SHP77 (cell line): Measurements from ENCODE around the gene BCDIN3D.
"Not testable (repeated sequence)": the region's sequence is repeated elsewhere in the genome, so short reads cannot be mapped to it uniquely, and the experiment has no call there.

Source experiments
- DNase-seq, 2 experiments: peaks; one replicate each; lab custom pipeline; 2025; lab: John Stamatoyannopoulos, UW

BCDIN3D gene

DNA sequence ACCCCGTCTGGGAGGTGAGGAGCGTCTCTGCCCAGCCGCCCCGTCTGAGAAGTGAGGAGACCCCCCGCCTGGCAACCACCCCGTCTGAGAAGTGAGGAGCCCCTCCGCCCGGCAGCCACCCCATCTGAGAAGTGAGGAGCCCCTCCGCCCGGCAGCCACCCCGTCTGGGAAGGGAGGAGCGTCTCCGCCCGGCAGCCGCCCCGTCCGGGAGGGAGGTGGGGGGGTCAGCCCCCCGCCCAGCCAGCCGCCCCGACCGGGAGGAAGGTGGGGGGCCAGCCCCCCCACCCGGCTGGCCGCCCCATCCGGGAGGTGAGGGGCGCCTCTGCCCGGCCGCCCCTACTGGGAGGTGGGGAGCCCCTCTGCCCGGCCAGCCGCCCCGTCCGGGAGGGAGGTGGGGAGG lies 18.0 kb upstream of the BCDIN3D start:
- DNase-seq = not testable (repeated sequence)

DNA sequence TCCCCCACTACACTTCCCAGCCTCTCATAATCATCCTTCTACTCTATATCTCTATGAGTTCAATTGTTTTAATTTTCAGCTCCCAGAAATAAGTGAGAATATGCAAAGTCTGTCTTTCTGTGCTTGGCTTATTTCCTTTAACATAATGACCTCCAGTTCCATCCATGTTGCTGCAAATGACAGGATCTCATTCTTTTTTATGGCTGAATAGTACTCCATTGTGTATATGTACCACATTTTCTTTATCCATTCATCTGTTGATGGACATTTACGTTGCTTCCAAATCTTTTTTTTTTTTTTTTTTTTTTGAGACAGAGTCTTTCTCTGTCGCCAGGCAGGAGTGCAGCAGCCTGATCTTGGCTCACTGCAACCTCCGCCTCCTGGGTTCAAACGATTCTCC lies 13.0 kb upstream of the BCDIN3D start:
- not testable (repeated sequence) for DNase-seq

DNA sequence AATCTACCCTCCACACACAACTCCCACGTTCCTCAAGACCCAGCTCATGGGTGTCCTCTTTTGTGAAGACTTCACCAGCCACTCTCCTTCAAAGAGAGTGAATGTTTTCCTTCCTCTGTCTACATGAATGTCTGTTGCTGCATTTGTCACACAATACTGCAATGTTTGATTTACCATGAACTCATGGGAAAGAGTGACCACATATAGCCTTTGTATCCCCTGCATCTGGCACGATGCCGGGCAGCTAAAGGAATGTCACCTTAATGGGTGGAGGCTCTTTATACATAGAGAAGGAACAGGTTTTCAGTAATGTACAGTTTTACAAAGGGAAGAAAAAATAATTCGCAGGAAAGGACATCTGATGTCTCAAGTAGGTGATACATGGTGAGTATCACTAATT lies 12.1 kb upstream of the BCDIN3D start:
- DNase-seq = no peak

DNA sequence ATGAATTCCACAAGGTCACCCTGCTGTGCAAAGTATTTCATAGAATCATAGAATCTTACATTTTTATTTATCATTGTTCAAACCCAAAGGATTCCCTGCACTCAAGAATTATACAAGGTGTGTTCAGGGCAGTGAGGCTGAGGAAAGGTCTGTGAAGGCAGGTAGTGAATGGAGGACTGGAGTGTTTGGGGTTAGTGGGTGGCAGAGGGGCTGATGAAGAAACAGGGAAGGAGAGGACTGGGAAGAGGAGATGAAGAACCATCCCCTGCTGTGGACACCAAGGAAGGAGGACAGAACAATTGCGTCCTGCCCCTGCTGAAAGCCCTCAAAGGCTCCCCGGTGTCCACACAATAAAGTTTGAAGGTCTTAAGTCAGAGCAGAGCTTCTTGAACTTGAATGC lies 10.8 kb upstream of the BCDIN3D start:
- DNase-seq = no peak

DNA sequence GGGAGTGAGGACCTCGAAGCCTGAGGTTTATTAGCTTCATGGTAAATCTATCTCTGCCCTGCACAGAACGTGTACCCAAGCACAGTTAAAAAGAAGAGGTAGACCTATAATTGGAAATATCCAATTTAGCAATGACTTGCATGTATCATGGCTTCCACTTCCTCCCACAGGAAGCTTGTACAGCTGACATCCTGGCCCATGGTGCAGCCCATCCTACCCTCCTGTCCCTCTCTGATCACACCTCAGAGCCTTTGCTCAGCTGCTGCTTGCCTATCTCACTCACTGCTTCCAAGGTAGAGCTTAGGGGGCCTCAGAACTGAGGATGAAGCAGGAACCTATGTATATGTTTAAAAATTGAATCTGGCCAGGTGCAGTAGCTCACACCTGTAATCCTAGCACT lies 4.3 kb upstream of the BCDIN3D start:
- no peak for DNase-seq

DNA sequence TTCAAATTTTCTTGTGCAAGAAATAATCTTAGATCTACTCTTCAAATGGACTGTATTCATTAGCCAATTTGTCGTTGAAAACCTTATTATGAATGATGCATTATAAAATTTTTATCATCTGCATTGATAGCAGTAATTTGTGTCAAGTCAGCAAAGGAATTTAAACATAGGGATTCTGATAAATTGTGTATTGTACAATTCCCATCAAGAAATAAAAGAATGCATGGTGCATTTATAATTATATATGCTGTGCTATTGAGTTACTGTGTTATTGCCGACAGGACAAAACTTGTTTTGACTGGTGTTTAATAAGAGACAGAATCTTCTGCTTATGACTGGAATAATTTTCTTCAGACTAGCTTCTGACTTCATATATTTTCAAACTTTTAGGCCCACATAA lies 3.1 kb upstream of the BCDIN3D start:
- DNase-seq = no peak

DNA sequence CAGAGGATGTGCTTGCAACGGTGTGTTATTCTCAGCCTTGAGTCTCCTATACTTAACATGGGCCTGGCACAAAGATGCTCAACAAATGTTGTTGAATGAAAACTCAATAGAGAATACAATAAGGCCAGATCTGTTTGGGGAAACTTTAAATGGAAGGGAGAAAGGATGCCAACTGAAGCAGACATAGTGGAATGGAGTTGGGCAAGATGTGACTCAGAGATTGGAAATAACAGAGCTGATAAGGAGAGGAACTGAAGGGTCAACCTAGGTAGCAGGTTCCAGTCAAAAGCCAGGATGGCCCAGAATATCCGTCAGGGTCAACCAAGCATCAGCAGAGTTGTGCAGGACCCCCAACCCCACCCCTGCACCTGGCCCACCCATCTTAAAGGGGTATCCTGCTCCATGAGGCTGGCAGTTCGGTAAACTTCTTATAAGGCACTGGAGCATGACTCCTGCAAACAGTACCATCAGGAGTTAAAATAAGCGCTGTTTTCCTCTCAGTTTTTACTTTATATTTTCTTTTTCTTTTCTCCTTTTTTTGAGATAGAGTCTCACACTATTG lies 1.1 kb upstream of the BCDIN3D start:
- no peak for DNase-seq

DNA sequence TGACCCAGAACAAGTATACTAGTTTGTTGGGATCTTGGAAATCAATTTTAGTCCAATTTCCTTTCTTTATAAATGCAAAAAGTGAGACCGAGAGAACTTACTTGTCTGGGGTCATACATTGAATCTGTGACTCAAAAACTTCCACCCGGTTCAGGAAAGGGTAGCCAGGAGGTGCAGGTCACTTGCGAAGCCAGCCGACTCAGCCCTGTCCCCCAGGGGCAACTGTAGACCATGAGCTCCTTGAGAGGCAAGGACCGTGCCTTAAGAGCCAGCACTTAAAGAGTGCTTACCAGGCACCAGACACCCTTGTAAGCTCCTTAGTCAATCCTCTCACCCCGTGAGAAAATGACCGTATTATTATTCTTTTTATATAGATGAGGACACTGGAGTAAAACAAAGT lies 505 bp upstream of the BCDIN3D start:
- DNase-seq = no peak

DNA sequence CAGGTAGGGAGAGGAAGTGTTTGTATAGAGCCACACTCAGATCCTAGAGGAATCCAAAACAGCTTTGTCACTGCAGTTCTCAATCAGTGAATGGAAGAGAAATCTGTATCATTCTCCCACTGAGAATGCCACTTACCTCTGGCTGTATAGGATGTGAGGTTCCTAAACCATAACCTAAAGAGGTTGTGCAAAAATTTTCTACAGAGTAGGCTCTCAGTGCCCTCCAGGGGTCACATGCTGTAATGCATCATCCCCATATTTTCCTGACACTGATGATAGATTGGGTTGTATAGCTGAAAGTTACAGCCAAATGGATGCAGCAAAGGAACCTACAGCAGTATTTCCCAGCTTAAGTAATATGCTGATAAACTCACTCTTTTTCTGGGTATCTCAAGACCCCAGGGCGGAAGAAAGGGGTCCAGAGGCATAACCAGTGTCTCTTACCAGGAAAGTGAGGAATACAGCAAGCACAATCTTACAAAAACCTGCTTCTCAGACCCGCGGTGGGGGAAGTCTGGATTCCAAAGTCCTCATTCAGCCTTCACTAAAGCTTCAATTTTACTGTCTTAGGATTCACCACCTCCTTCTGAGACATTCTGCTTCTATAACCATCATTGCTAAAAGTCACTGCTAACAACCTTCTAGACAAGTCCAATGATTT lies 3.8 kb downstream of the BCDIN3D start:
- DNase-seq = peak in 1 of 2 experiments; percentile 51

DNA sequence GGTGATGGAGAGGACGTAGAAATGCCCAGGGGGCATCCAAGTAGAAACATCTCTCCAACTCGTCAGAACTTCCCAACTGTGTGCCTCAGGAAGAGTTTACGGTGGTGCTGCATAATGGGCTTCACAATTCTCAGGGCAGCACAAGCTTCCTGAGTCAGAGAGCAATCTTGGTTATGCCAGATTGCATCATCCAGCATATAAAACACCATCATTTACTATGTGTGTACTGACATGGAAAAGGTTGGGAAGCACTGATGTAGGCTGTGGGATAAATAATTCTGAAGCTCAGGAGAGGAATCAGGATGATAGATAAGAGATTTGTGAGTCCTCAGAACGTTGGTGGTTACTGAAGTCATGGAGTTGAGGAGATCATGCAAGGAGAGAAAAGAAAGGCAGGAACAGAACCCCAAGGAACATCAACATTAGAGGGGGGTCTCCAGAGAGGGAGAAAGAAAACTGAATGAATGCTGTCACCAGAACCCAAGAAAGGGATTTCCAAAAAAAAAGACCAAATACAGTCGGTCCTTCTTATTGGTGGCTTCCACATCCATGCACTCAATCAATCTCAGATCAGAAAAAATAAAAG lies 10.0 kb downstream of the BCDIN3D start:
- DNase-seq = no peak

DNA sequence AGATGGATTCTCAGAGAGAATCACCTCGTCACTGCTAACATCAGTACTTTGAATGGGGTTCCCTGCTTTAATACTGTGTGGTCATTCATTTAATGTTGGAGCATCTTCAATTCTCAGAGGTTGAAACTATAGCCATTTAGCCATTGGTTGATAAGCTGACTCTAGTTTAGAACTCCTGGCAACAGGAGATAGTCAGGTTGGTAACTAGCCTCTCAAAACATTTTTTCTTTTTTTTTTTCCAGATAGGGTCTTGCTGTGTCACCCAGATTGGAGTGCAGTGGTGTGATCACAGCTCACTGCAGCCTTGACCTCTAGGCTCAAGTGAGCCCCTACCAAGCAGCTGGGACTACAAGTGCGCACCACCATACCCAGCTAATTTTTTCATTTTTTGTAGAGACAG lies 11.2 kb downstream of the BCDIN3D start:
- DNase-seq = no peak

DNA sequence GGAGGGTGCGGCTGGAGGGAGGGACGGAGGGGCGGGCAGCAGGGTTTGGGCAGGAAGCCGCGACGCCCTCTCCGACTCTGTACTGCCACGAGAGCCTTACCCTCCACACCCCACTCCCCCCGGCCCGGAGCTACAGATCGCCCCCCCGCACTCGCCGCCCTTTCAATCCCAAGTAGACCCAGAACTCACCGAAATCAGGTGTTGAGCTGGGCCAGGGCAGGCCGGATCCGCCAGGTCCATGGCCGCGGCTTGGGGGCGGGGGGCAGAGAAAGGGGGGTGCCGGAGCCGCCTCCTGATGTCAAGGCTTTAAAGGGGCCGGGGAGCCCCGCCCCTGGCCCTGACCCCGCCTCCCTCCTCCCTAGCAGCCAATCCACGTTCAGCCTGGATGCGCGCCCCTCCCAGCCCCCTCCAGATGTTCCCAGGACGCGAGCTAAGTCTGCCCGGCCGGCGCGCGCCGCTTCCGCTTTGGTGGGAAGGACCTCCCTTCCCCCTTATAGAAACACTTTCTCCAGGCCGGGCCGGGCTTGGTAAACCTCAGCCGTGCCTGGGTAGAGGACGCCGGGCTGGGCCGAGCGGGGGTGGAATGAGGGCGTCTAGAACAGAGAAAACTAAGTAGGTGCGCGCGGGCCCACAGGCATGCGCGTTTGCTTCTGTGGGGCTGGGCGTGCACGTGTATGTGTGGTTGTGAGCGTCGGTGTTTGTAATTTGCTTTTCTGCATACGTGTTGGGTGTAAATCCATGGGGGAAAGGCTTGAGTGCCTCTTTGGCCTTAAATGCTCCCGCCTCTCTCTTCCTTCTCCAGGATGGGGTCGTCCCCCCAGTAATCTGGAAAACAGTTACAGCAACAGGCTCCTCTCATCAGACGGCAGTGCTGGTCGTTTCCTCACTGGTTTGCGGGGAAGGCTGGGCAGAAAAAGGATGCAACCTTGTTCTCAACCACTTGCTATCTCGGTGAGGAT lies 14.5 kb downstream of the BCDIN3D start, which contains the start of gene NCKAP5L:
NCKAP5L (minus strand) TSS at position 281 of the 959 bp plus-strand sequence. CDS start 24,369 bp downstream, outside the sequence.
- peak; percentile 89 to 93 for DNase-seq

DNA sequence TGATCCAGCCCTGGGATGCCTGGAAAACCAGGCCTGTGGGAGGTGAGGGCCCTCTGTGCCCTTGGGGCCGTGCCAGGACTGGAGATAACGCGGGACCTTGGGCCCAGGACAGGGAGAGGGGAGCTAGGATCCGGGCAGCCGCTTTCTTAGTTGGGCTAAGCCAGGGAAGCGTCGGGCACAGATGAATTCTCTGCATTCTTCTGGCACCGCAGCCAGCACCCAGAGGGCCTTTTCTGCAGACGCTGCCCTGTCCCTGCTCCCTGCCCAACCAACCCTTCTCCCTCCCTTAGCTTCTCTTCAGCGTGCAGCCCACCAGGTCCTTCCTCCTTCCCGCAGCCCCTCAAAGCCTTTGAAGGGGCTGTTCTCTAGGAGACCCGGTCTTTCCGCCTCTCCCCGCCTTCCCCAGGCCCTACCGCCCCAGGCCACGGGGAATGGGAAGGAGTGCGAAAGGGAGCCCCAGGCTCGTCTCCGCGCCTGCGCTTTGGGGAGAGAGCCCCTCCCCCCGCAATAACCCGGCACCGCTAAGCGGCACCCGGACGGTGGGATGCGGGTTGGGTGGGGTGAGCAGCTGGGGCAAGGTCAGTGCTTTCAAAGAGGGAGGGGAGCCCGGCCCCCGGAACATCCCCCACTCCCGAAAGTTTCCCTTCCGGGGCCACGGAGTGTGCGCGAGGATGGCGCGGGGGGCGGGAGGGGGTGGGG lies 15.4 kb downstream of the BCDIN3D start:
- peak; percentile 38 to 49 for DNase-seq

DNA sequence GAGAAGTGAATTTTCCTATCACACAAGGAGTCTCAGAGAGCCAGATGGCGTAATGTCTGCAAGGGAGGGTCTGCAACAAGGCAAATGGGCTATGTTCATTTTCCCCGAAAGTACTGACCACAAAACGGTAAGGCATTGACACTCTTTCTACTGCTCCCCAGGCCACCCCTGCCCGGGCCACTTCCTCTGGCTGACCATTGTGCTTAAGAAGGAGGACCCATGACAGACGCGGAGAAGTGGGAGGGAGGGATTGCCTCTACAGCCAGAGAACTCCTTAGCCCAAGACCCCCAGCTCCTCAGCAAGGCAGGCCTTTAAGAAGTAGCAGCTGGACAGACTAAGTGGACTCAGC lies 15.9 kb downstream of the BCDIN3D start:
- no peak for DNase-seq

DNA sequence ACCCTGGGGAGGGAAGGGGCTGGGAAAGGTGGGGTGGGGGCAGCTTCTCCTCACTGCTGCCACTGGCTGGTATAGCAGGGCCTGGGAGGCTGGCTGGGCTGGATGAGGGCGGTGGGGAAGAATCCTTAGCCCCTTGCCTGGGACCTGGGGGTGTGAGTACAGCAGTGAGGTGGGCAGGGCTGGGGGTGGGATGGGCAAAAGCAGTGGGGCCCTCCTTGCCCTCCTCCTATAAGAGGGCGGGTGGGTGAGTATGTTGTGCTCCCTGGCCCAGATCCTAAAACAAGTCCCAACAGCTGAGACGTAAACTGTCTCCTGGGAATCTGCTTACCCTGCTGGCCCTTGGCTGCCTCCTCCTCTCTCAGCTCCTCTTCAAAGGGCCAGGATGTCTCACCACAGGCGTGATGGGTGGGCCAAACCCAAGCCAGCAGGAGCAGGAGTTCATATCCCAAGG lies 16.9 kb downstream of the BCDIN3D start:
- DNase-seq = no peak

DNA sequence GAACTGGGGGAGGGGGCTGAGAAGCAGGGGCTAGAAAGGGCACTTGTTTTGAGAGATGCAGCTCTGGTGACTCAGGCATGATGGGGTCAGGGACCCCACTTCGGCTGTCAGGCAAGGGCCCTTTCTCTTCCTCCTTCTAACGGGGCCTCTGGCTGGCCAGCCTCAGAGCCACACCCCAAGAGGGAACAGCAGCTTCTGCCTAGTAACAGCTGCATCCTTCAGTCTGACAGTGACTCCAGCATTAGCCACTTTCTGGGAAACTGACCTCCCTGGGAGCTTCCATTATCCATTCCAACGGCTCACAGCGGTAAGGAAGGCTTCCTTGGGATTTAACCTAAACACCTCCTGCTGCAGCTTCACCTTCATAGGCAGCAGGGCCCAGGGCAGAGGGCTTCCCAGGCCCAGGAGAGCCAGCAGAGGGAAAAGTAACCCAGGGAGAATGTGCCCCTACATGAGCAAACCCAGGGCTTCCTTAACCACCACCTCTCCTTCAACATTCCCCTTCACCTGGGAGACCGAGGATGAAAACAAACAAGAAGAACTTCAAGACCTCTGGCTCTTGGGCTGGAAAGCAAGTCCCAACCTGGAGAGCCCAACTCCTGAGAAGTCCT lies 17.4 kb downstream of the BCDIN3D start:
- no peak for DNase-seq

DNA sequence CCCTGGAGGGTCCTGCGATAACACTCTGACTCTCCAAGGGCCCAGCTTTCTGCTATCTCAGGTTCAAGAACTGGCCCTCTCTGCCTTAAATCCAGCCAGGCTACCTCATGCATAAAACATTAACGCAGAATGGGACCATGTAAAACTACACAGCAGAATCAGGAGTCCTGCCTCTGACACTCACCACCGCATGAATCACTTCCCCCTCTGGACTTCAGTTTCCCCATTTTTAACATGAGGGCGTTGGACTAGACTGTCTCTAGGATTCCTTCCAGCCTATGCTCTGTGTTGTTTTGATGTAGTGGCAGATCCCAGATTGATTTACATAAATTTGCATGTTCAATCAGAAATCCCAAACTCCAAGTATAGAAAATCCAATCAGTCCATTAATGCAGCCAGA lies 18.0 kb downstream of the BCDIN3D start:
- no peak for DNase-seq

DNA sequence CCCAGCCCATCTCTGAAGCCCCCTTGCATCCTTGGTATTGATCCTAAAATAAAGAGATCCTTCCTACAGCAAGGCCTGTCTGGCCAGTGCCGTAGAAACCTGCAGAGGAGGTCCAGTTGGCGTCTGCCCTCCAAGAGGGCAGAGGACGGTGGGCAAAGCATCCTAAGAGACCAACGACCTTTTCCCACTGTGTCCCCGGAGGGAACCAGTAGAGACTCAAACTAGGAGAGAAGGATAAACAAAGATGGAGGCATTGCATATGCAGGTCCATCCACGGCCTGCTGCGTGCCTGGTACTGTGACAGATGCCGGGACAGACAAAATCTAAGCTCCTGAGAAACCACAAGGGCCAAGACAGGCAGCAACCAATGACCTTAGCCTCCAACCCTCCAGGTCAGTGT lies 18.5 kb downstream of the BCDIN3D start:
- no peak for DNase-seq

DNA sequence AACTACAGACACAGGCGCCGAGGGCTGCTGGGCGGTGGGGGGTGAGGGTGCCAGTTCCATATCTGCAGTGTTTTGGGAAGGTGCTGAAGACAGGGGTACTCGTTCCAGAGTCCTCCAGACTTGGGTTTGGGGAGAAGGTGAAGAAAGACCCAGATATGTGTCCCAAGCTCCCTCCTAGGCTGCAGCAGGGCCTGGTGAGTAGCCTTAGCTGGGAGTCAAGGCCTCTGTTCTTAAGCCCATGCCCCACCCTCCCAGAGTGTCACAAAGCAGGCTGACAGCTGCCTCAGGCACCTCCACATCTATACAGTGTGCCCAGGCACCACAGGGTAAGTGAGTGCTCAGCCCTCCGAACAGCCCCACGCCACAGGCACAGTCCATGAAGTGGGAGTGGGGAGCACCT lies 19.0 kb downstream of the BCDIN3D start:
- DNase-seq = no peak

DNA sequence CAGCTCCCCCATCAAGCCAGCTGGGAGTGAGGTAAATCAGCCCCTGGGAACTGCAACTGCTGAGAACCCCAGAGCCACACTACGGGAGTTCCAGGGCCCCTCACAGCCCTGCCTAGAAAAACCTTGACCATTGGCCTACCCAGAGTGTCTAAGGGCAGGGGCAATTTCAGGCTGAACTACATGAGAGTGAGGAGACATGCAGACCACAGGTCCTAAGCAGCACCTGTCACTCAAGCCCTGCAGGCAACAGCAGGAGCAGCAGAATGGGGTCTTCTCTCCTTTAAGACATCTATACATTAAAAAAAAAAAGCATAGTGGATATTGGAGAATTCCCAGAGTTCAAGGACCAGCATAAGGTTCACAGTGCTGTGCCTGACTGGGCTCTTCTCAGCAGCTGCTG lies 19.6 kb downstream of the BCDIN3D start:
- DNase-seq = no peak
